MM.1S (cell line): ENCODE data around the gene MAN1C1.
A peak's percentile ranks its signal among the peaks of the same experiment; 100 is the strongest.

ENCODE experiments used
- DNase-seq: peaks from one replicate; pipeline ENCODE4 v3.0.0-alpha.2; 2015
- H2AFZ ChIP-seq: fragments of 300-600 bp; sonication (generic); 2 replicates; pipeline ENCODE4 v1.6.0; 2016; ENCODE audit warnings: antibody characterized with exemption, low read length
- H3F3A ChIP-seq: fragments of 300-600 bp; sonication (generic); 2 replicates; pipeline ENCODE4 v1.6.1; 2016; ENCODE audit warnings: mild to moderate bottlenecking, antibody characterized with exemption, low read length, moderate library complexity, mixed read lengths; ENCODE audit not compliant: insufficient read depth
- H3K27ac ChIP-seq: fragments of 300-600 bp; sonication (generic); 2 replicates; pipeline ENCODE4 v1.5.1; 2016; ENCODE audit warnings: mild to moderate bottlenecking, low read length
- H3K27me3 ChIP-seq: fragments of 300-600 bp; sonication (generic); replicated peaks from 2 replicates; pipeline ENCODE4 v1.6.0; 2016; ENCODE audit warnings: low read length; ENCODE audit not compliant: insufficient read depth
- H3K36me3 ChIP-seq: fragments of 300-600 bp; sonication (generic); replicated peaks from 2 replicates; pipeline ENCODE4 v1.6.1; 2016; ENCODE audit warnings: mild to moderate bottlenecking, low read length, mixed read lengths; ENCODE audit not compliant: insufficient read depth
- H3K4me1 ChIP-seq: fragments of 300-600 bp; sonication (generic); 2 replicates; pipeline ENCODE4 v1.6.1; 2016; ENCODE audit warnings: low read length, mixed read lengths
- H3K4me2 ChIP-seq: fragments of 300-600 bp; sonication (generic); 2 replicates; pipeline ENCODE4 v1.6.0; 2016; ENCODE audit warnings: low read depth, low read length
- H3K4me3 ChIP-seq: fragments of 300-600 bp; sonication (generic); 2 replicates; pipeline ENCODE4 v1.5.1; 2016; ENCODE audit warnings: low read length, mixed read lengths
- H3K79me2 ChIP-seq: fragments of 300-600 bp; sonication (generic); 2 replicates; pipeline ENCODE4 v1.6.1; 2016; ENCODE audit warnings: mixed run types, low read length, mixed read lengths
- H3K9ac ChIP-seq: fragments of 300-600 bp; sonication (generic); 2 replicates; pipeline ENCODE4 v1.6.1; 2016; ENCODE audit warnings: low read length, mixed read lengths
- H3K9me2 ChIP-seq: fragments of 300-600 bp; sonication (generic); replicated peaks from 2 replicates; pipeline ENCODE4 v1.6.1; 2016; ENCODE audit warnings: mild to moderate bottlenecking, low read length, mixed read lengths; ENCODE audit not compliant: insufficient read depth
- H3K9me3 ChIP-seq: fragments of 300-600 bp; sonication (generic); replicated peaks from 2 replicates; pipeline ENCODE4 v1.6.1; 2016; ENCODE audit warnings: mild to moderate bottlenecking, low read length, mixed read lengths; ENCODE audit not compliant: insufficient read depth
- H4K20me1 ChIP-seq: fragments of 300-600 bp; sonication (generic); 2 replicates; pipeline ENCODE4 v1.6.1; 2016; ENCODE audit warnings: mild to moderate bottlenecking, low read length, moderate library complexity, mixed read lengths; ENCODE audit not compliant: insufficient read depth
- CTCF ChIP-seq: fragments of 300-600 bp; sonication (generic); IDR thresholded peaks from 2 replicates; pipeline ENCODE4 v1.5.1; 2016; ENCODE audit warnings: antibody characterized with exemption, low read length, mixed read lengths
- EZH2 ChIP-seq: fragments of 300-600 bp; sonication (generic); optimal IDR thresholded peaks from 2 replicates; pipeline ENCODE3; 2017; ENCODE audit warnings: low read depth, mild to moderate bottlenecking, antibody characterized with exemption, low read length, mixed read lengths
- EZH2phosphoT487 ChIP-seq: fragments of 300-600 bp; sonication (generic); IDR thresholded peaks from 2 replicates; pipeline ENCODE4 v1.6.1; 2018; ENCODE audit warnings: antibody characterized with exemption, low read length

The MAN1C1 gene

GRCh38 chr1:25616095-25616986 is at the start of gene MAN1C1:
TSS of gene MAN1C1 (plus strand) at chr1:25616791. CDS start at chr1:25617798, 1,007 bp downstream.
- Histone ChIP-seq H3K27me3 (no peaks in the 10 kb centered on the region; the same call in 1 of the 2 replicates), H3F3A (peaks cover 43% of the 10 kb centered on the region), H2AFZ (peak within 1 kb of the TSS; percentile 89), H3K79me2 (peaks cover 9% of the 10 kb centered on the region), H3K9me2 (no peaks in the 10 kb centered on the region), H3K9me3 (no peaks in the 10 kb centered on the region), H3K4me3 (peak within 1 kb of the TSS; percentile 81), H3K9ac (peak within 1 kb of the TSS; percentile 85), H3K36me3 (no peaks in the 10 kb centered on the region), H3K4me2 (peak within 1 kb of the TSS; percentile 95), H3K27ac (peak within 1 kb of the TSS; percentile 58; the same call in 1 of the 2 replicates), H4K20me1 (no peaks in the 10 kb centered on the region), H3K4me1 (peaks cover 50% of the 10 kb centered on the region)
- TF ChIP-seq EZH2 (no peak), CTCF (peak; percentile 53)
- DNase-seq, result peak; percentile 90

- Histone ChIP-seq H3K27me3 (no peaks in the 10 kb centered on the region), H3K4me3 (no peak overlapping the region), H3K9me2 (no peaks in the 10 kb centered on the region), H3K9ac (no peak overlapping the region), H3K4me2 (no peak overlapping the region), H4K20me1 (no peaks in the 10 kb centered on the region; the same call in 1 of the 2 replicates), H3K36me3 (peaks cover 16% of the 10 kb centered on the region), H3K4me1 (peaks cover 20% of the 10 kb centered on the region), H3K9me3 (no peaks in the 10 kb centered on the region), H3K79me2 (peaks cover 19% of the 10 kb centered on the region), H3K27ac (no peak overlapping the region), H3F3A (peaks cover 11% of the 10 kb centered on the region), H2AFZ (no peak overlapping the region)
- no peak for TF ChIP-seq EZH2
- TF ChIP-seq EZH2phosphoT487, result no peak
- TF ChIP-seq CTCF, result no peak
- DNase-seq, result no peak
These were observed 48.9 kb upstream of the MAN1C1 start for GRCh38 chr1:25567710-25568089.

- Histone ChIP-seq H3K4me3 (no peak overlapping the region), H3K9me2 (no peaks in the 10 kb centered on the region), H3K9ac (no peak overlapping the region), H3K36me3 (peaks cover 16% of the 10 kb centered on the region), H2AFZ (no peak overlapping the region), H3K27ac (no peak overlapping the region), H3K79me2 (peaks cover 19% of the 10 kb centered on the region), H3K4me1 (peaks cover 14% of the 10 kb centered on the region), H4K20me1 (no peaks in the 10 kb centered on the region; the same call in 1 of the 2 replicates), H3K9me3 (no peaks in the 10 kb centered on the region), H3K4me2 (no peak overlapping the region), H3F3A (peaks cover 6% of the 10 kb centered on the region), H3K27me3 (no peaks in the 10 kb centered on the region)
- DNase-seq, result no peak
- no peak for TF ChIP-seq EZH2
- TF ChIP-seq CTCF, result no peak
- TF ChIP-seq EZH2phosphoT487, result no peak
These were observed 48.3 kb upstream of the MAN1C1 start for GRCh38 chr1:25568090-25568833.
